PC-3 (cell line): ENCODE measurements around the gene MLLT10. TPM values are rescaled to one million over a fixed set of nuclear protein-coding genes. Genes with fewer than 3 reads are reported as not detected.

ENCODE experiments used
- ATAC-seq: fragments of 200-7000 bp; cut with Tn5 transposase; 2 replicates; pipeline ENCODE4 v1.9.1; 2020; ENCODE audit warnings: mild to moderate bottlenecking, moderate library complexity
- BruUV-seq: library from RNA; stranded (reverse); fragments of 400-500 nt; replicated peaks from 2 replicates; lab custom pipeline; 2021; lab: Mats Ljungman, UMichigan
- CTCF ChIA-PET: fragments of 300-600 bp; sonication (Branson Sonifier 250); formaldehyde crosslinking; loops from one replicate; lab custom pipeline; 2022; ENCODE audit warnings: antibody characterized with exemption; lab: Charles Lee
- POLR2A ChIA-PET: fragments of 300-600 bp; sonication (Branson Sonifier 250); formaldehyde crosslinking; loops from one replicate; lab custom pipeline; 2022; ENCODE audit warnings: antibody characterized with exemption; ENCODE audit not compliant: unreplicated experiment; lab: Charles Lee
- DNase-seq: peaks from one replicate; pipeline ENCODE4 v3.0.0-alpha.2; 2015
- H2AFZ ChIP-seq: fragments of 300-600 bp; sonication (generic); 2 replicates; pipeline ENCODE4 v1.6.0; 2016; ENCODE audit warnings: antibody characterized with exemption, low read length
- H3F3A ChIP-seq: fragments of 300-600 bp; sonication (generic); one replicate; pipeline ENCODE4 v1.6.0; 2017; ENCODE audit warnings: antibody characterized with exemption, low read length, control low read depth, mild to moderate bottlenecking; ENCODE audit not compliant: unreplicated experiment
- H3K27ac ChIP-seq: fragments of 300-600 bp; sonication (generic); 2 replicates; pipeline ENCODE4 v1.5.1; 2016; ENCODE audit warnings: mild to moderate bottlenecking, low read length
- H3K27me3 ChIP-seq: fragments of 300-600 bp; sonication (generic); 2 replicates; pipeline ENCODE4 v1.6.1; 2016; ENCODE audit warnings: low read length, mixed read lengths
- H3K36me3 ChIP-seq: fragments of 300-600 bp; sonication (generic); 2 replicates; pipeline ENCODE4 v1.6.1; 2016; ENCODE audit warnings: low read depth, mixed run types, low read length, mixed read lengths
- H3K4me1 ChIP-seq: fragments of 300-600 bp; sonication (generic); 2 replicates; pipeline ENCODE4 v1.5.1; 2016; ENCODE audit warnings: low read length; ENCODE audit not compliant: insufficient read depth
- H3K4me2 ChIP-seq: fragments of 300-600 bp; sonication (generic); 2 replicates; pipeline ENCODE4 v1.6.0; 2016; ENCODE audit warnings: low read length
- H3K4me3 ChIP-seq: fragments of 300-600 bp; sonication (generic); 2 replicates; pipeline ENCODE4 v1.5.1; 2016; ENCODE audit warnings: mild to moderate bottlenecking, low read length, mixed read lengths
- H3K79me2 ChIP-seq: fragments of 300-600 bp; sonication (generic); 2 replicates; pipeline ENCODE4 v1.6.1; 2017; ENCODE audit warnings: low read length, mixed read lengths
- H3K9ac ChIP-seq: fragments of 300-600 bp; sonication (generic); 2 replicates; pipeline ENCODE4 v1.6.0; 2016; ENCODE audit warnings: mild to moderate bottlenecking, low read length
- H3K9me2 ChIP-seq: fragments of 300-600 bp; sonication (generic); replicated peaks from 2 replicates; pipeline ENCODE4 v1.6.1; 2016; ENCODE audit warnings: mixed run types, low read length, mixed read lengths
- H3K9me3 ChIP-seq: fragments of 300-600 bp; sonication (generic); 2 replicates; pipeline ENCODE4 v1.6.1; 2016; ENCODE audit warnings: low read length, mixed read lengths
- H4K20me1 ChIP-seq: fragments of 300-600 bp; sonication (generic); 2 replicates; pipeline ENCODE4 v1.6.1; 2016; ENCODE audit warnings: low read length, mixed read lengths
- EZH2 ChIP-seq: fragments of 300-600 bp; sonication (generic); IDR thresholded peaks from one replicate; pipeline ENCODE4 v1.6.1; 2017; ENCODE audit warnings: antibody characterized with exemption, mild to moderate bottlenecking, low read length; ENCODE audit not compliant: unreplicated experiment
- EZH2phosphoT487 ChIP-seq: fragments of 300-600 bp; sonication (generic); IDR thresholded peaks from 2 replicates; pipeline ENCODE4 v1.6.1; 2018; ENCODE audit warnings: mild to moderate bottlenecking, antibody characterized with exemption, low read length, borderline replicate concordance
- intact Hi-C: fragments of 100-400 bp; cut with micrococcal nuclease; formaldehyde crosslinking; loops from 2 replicates; pipeline ENCODE4 v1.9.0; 2023
- total RNA-seq: library from RNA; depleted of rRNA; stranded (reverse); fragments of >200 nt; gene quantifications from 2 replicates; pipeline ENCODE4 v1.2.3, GENCODE V29; 2014
- TF ChIP-seq, protein P1 (sequence below): fragments of 300-600 bp; sonication (generic); conservative IDR thresholded peaks from 2 replicates; pipeline ENCODE4 v1.5.1; 2017; ENCODE audit warnings: antibody characterized with exemption, low read depth, mild to moderate bottlenecking, low read length

Gene MLLT10
- total RNA-seq, 1 experiment from 2014 or later, result 32.5 TPM

DNA sequence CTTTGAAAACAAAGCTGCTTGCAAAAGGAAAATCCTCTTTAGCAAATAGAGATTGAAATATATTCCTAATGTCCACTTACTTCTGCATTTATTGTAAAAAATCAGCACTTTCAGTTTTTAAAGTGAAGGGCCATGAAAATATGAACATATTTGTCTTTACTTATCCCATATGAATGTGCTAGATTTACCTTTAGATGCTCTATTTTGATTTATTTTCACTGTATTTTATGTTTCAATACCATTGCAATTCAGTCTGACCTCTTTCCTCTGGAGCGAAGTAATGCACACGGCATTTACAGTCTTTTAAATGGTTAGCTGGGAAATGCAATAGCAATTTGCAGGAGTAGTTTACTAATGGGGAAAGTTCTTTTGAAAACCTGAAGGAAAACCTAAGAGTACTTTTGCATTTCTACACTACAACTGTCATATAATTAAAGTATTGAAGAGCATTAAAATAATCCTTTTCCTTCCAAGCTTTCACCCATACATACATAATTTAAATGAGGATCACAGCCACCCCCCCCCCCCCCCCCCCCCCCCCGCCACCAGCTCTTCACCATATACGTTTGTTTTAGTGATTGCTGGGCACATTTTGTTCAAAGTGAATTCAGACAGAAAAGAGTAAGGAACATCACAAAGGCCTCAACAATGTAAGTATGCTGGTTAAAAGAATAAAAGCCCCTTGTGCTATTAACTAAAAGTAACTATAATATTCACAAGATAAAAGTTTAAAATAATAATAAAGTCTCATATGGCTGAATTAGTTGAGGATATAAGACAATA lies 12.1 kb upstream of the MLLT10 start:
- Histone ChIP-seq H3K27me3 (no peaks in the 10 kb centered on the region), H2AFZ (no peak overlapping the region), H3K4me1 (peaks cover 19% of the 10 kb centered on the region), H3K36me3 (no peaks in the 10 kb centered on the region), H3K9me3 (no peaks in the 10 kb centered on the region), H3K9me2 (no peaks in the 10 kb centered on the region), H3K9ac (no peak overlapping the region), H3K79me2 (no peaks in the 10 kb centered on the region), H3F3A (no peaks in the 10 kb centered on the region), H3K4me3 (no peak overlapping the region), H3K27ac (no peak overlapping the region), H3K4me2 (no peak overlapping the region), H4K20me1 (no peaks in the 10 kb centered on the region)
- TF ChIP-seq EZH2 (no peak), EZH2phosphoT487 (no peak)
- BruUV-seq, result no TSS peak
- ATAC-seq (no peak), DNase-seq (no peak)
- CTCF ChIA-PET, result no interaction called here
- POLR2A ChIA-PET, result no interaction called here
- intact Hi-C loops, result loop anchor here (10.0 kb wide), 2 partner anchors 203 to 357 kb away; no protein-coding TSS in a partner anchor

- no peak for ATAC-seq
- H3K36me3 ChIP-seq, result no peaks in the 10 kb centered on the region
- ChIA-PET CTCF (no interaction called here), POLR2A (no interaction called here)
- H3K27me3 ChIP-seq, result no peaks in the 10 kb centered on the region
- no peak overlapping the region for H3K4me2 ChIP-seq
- no peak overlapping the region for H3K4me3 ChIP-seq
- BruUV-seq, result no TSS peak
- intact Hi-C loops, result loop anchor here (10.0 kb wide), 2 partner anchors 202 to 358 kb away; no protein-coding TSS in a partner anchor
- no peak overlapping the region for H3K9ac ChIP-seq
- TF ChIP-seq, protein P1, sequence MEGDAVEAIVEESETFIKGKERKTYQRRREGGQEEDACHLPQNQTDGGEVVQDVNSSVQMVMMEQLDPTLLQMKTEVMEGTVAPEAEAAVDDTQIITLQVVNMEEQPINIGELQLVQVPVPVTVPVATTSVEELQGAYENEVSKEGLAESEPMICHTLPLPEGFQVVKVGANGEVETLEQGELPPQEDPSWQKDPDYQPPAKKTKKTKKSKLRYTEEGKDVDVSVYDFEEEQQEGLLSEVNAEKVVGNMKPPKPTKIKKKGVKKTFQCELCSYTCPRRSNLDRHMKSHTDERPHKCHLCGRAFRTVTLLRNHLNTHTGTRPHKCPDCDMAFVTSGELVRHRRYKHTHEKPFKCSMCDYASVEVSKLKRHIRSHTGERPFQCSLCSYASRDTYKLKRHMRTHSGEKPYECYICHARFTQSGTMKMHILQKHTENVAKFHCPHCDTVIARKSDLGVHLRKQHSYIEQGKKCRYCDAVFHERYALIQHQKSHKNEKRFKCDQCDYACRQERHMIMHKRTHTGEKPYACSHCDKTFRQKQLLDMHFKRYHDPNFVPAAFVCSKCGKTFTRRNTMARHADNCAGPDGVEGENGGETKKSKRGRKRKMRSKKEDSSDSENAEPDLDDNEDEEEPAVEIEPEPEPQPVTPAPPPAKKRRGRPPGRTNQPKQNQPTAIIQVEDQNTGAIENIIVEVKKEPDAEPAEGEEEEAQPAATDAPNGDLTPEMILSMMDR, result no peak
- TF ChIP-seq EZH2 (no peak), EZH2phosphoT487 (no peak)
- no peak overlapping the region for H2AFZ ChIP-seq
- H3K9me2 ChIP-seq, result no peaks in the 10 kb centered on the region
- no peaks in the 10 kb centered on the region for H3K9me3 ChIP-seq
- H4K20me1 ChIP-seq, result no peaks in the 10 kb centered on the region
- no peaks in the 10 kb centered on the region for H3K79me2 ChIP-seq
- no peak for DNase-seq
- no peaks in the 10 kb centered on the region for H3F3A ChIP-seq
- H3K27ac ChIP-seq, result no peak overlapping the region
- peaks cover 21% of the 10 kb centered on the region for H3K4me1 ChIP-seq
These were observed 11.2 kb upstream of the MLLT10 start for GRCh38 chr10:21522631-21523406.

DNA sequence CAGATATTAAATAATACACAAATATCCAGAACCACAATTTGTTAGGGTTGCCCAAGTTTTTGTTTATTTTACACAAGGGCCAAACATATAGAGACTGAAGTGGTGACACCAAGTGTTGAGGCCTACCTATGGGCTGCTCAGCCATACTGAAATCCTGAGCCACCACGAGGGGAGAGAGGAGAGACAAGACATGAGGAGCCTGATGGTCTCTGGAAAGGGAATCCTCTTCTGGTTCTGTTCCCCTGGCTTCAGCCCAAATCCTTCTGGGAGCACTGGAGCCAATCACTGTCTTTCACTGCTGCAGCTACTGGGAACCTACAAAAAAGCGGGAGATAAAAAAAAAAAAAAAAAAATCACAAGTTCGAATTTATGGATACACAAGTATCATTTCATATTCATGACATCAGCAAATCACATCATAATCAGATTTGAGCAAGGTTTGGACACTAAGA lies 10.4 kb upstream of the MLLT10 start:
- ChIA-PET CTCF (no interaction called here), POLR2A (no interaction called here)
- Histone ChIP-seq H3K9me3 (no peaks in the 10 kb centered on the region), H4K20me1 (no peaks in the 10 kb centered on the region), H3K27ac (no peak overlapping the region), H3F3A (no peaks in the 10 kb centered on the region), H3K9me2 (no peaks in the 10 kb centered on the region), H3K4me2 (no peak overlapping the region), H3K27me3 (no peaks in the 10 kb centered on the region), H3K9ac (no peak overlapping the region), H2AFZ (no peak overlapping the region), H3K4me3 (no peak overlapping the region), H3K4me1 (peaks cover 28% of the 10 kb centered on the region), H3K36me3 (no peaks in the 10 kb centered on the region), H3K79me2 (no peaks in the 10 kb centered on the region)
- no peak for DNase-seq
- BruUV-seq, result no TSS peak
- no peak for ATAC-seq
- TF ChIP-seq EZH2 (no peak), EZH2phosphoT487 (no peak)
- TF ChIP-seq, protein P1, result no peak
- intact Hi-C loops, result loop anchor here (10.0 kb wide), 2 partner anchors 201 to 359 kb away; no protein-coding TSS in a partner anchor
